Endothelial cell of umbilical vein (primary cell): Measurements from ENCODE around the gene TUB. TPM values are rescaled to one million over a fixed set of nuclear protein-coding genes. Genes with fewer than 3 reads are reported as not detected.

ENCODE experiments used
- BruUV-seq: library from RNA; stranded (reverse); fragments of 400-500 nt; replicated peaks from 2 replicates; lab custom pipeline; 2021; lab: Mats Ljungman, UMichigan
- CTCF ChIA-PET: fragments of 300-600, 350-600 bp; sonication (Branson Sonifier 250); formaldehyde crosslinking; loops from one replicate; lab custom pipeline; 2021; ENCODE audit warnings: antibody characterized with exemption, inconsistent platforms; lab: Charles Lee
- POLR2A ChIA-PET: fragments of 300-600, 350-600 bp; sonication (Branson Sonifier 250); formaldehyde crosslinking; loops from one replicate; lab custom pipeline; 2021; ENCODE audit warnings: antibody characterized with exemption, inconsistent platforms; lab: Charles Lee
- DNase-seq: peaks from one replicate; pipeline ENCODE4 v3.0.0-alpha.2; 2011; ENCODE audit warnings: low read depth, low spot score
- FAIRE-seq: peaks from 2 replicates; lab custom pipeline; 2011; peaks lifted over from hg19 to GRCh38; lab: Jason Lieb, UNC
- H2AFZ ChIP-seq: 2 replicates; pipeline ENCODE4 v1.6.0; 2012; ENCODE audit warnings: low read depth, low read length, control low read depth, inconsistent platforms
- H3K27ac ChIP-seq: 2 replicates; pipeline ENCODE4 v1.5.1; 2011; ENCODE audit warnings: low read depth, mild to moderate bottlenecking, control low read depth, low read length, moderate library complexity; ENCODE audit not compliant: insufficient read depth
- H3K27me3 ChIP-seq, 2 experiments: 2 replicates each; pipeline versions ENCODE4 v1.6.0 to v1.6.1; 2011; ENCODE audit warnings: low read length in 2 of 2, mixed read lengths in 1 of 2; ENCODE audit not compliant: control insufficient read depth in 2 of 2, insufficient read depth in 2 of 2
- H3K36me3 ChIP-seq, 2 experiments: 2 replicates in 1 of 2; 3 replicates in 1 of 2; pipeline ENCODE4 v1.5.1; 2011; ENCODE audit warnings: low read length in 2 of 2, mild to moderate bottlenecking in 1 of 2, moderate library complexity in 1 of 2; ENCODE audit not compliant: control insufficient read depth in 2 of 2, insufficient read depth in 2 of 2; ENCODE audit errors: extremely low read depth in 1 of 2
- H3K4me1 ChIP-seq: 3 replicates; pipeline ENCODE4 v1.5.1; 2011; ENCODE audit warnings: mild to moderate bottlenecking, low read length; ENCODE audit not compliant: control insufficient read depth, insufficient read depth; ENCODE audit errors: extremely low read depth
- H3K4me2 ChIP-seq: 2 replicates; pipeline ENCODE4 v1.6.1; 2011; ENCODE audit warnings: low read length, control low read depth, mixed read lengths; ENCODE audit not compliant: insufficient read depth
- H3K4me3 ChIP-seq, 3 experiments: fragments of 200-600 bp in 1 of 3; sonication (generic), shearing (Covaris generic) in 1 of 3; replicated peaks in 1 of 3; 2 replicates each; pipeline ENCODE4 v1.5.1; 2011 to 2016; ENCODE audit warnings: control low read depth in 3 of 3, low read length in 3 of 3, mild to moderate bottlenecking in 2 of 3, inconsistent platforms in 1 of 3, low read depth in 1 of 3, moderate library complexity in 1 of 3; ENCODE audit not compliant: insufficient read depth in 1 of 3
- H3K79me2 ChIP-seq: 2 replicates; pipeline ENCODE4 v1.6.0; 2012; ENCODE audit warnings: low read length, inconsistent platforms; ENCODE audit not compliant: control insufficient read depth, insufficient read depth
- H3K9ac ChIP-seq: replicated peaks from 2 replicates; pipeline ENCODE3; 2011; ENCODE audit warnings: low read length, control low read depth; ENCODE audit not compliant: insufficient read depth; ENCODE audit errors: extremely low read depth
- H3K9me1 ChIP-seq: replicated peaks from 3 replicates; pipeline ENCODE4 v1.6.0; 2011; ENCODE audit warnings: mild to moderate bottlenecking, low read length; ENCODE audit not compliant: control insufficient read depth, insufficient read depth; ENCODE audit errors: extremely low read depth
- H3K9me3 ChIP-seq: replicated peaks from 2 replicates; pipeline ENCODE4 v1.5.1; 2012; ENCODE audit warnings: low read length, inconsistent platforms; ENCODE audit not compliant: control insufficient read depth, insufficient read depth
- H4K20me1 ChIP-seq: replicated peaks from 2 replicates; pipeline ENCODE3; 2011; ENCODE audit warnings: mild to moderate bottlenecking, low read length; ENCODE audit not compliant: control insufficient read depth, insufficient read depth; ENCODE audit errors: extremely low read depth
- EZH2 ChIP-seq: IDR thresholded peaks from 2 replicates; pipeline ENCODE4 v1.6.1; 2012; ENCODE audit warnings: borderline replicate concordance, low read depth, mild to moderate bottlenecking, moderate library complexity, low read length, inconsistent platforms; ENCODE audit not compliant: severe bottlenecking
- FOS ChIP-seq: IDR thresholded peaks from 2 replicates; pipeline ENCODE4 v1.6.1; 2011; ENCODE audit warnings: mild to moderate bottlenecking, low read length, moderate library complexity, borderline replicate concordance; ENCODE audit not compliant: insufficient read depth
- GATA2 ChIP-seq: IDR thresholded peaks from 2 replicates; pipeline ENCODE4 v1.7.0; 2011; ENCODE audit warnings: low read depth, mild to moderate bottlenecking, moderate library complexity, mixed read lengths, low read length; ENCODE audit not compliant: insufficient read length, insufficient read depth
- JUN ChIP-seq: IDR thresholded peaks from 2 replicates; pipeline ENCODE4 v1.6.1; 2011; ENCODE audit warnings: borderline replicate concordance, low read depth; ENCODE audit not compliant: insufficient read length, insufficient read depth
- MYC ChIP-seq: IDR thresholded peaks from one replicate; pipeline ENCODE4 v1.6.1; 2011; ENCODE audit warnings: mild to moderate bottlenecking, low read depth, low read length
- POLR2A ChIP-seq: IDR thresholded peaks from 2 replicates; pipeline ENCODE4 v1.6.1; 2012; ENCODE audit warnings: low read depth, mild to moderate bottlenecking, control low read depth, low read length
- POLR2AphosphoS5 ChIP-seq: IDR thresholded peaks from 2 replicates; pipeline ENCODE4 v1.6.1; 2012; ENCODE audit warnings: low read depth, mild to moderate bottlenecking, control low read depth, low read length, moderate library complexity; ENCODE audit not compliant: insufficient read depth
- dilution Hi-C: fragments of 300-500 bp; cut with MboI; formaldehyde crosslinking; loops from one replicate; pipeline ENCODE4 v1.15.0; 2019; ENCODE audit warnings: low sequenced_read_pairs; ENCODE audit not compliant: extremely low pct_ligation_motif_present
- intact Hi-C: fragments of 100-400 bp; cut with micrococcal nuclease; formaldehyde crosslinking; loops from one replicate; pipeline ENCODE4 v1.10.0; 2022
- polyA plus RNA-seq, 4 experiments: library from polyadenylated mRNA; depleted of rRNA in 3 of 4; stranded (reverse) in 3 of 4; unstranded in 1 of 4; fragments of >200 nt; gene quantifications; 2 replicates each; pipeline versions ENCODE4 v1.2.1 to v1.2.3, GENCODE V29; 2011 to 2012; ENCODE audit warnings: missing spikeins in 1 of 4
- total RNA-seq: library from RNA; stranded (reverse); gene quantifications from 2 replicates; pipeline ENCODE4 v1.2.3, GENCODE V29; 2021
- TF ChIP-seq, protein P1 (sequence below), 2 donors: IDR thresholded peaks; 1 replicate in 1 of 2; 2 replicates in 1 of 2; pipeline ENCODE4 v1.5.1; 2011; ENCODE audit warnings: low read length in 2 of 2, mild to moderate bottlenecking in 2 of 2, moderate library complexity in 2 of 2, control low read depth in 1 of 2, inconsistent platforms in 1 of 2, low read depth in 1 of 2; ENCODE audit not compliant: insufficient read depth in 1 of 2; ENCODE audit errors: extremely low read depth in 1 of 2
- TF ChIP-seq, protein P2 (sequence below): IDR thresholded peaks from 2 replicates; pipeline ENCODE4 v1.6.1; 2011; ENCODE audit not compliant: insufficient read depth, insufficient read length

TUB gene
- total and polyA plus RNA-seq, 2 donors (not counting 3 experiments of a cell fraction or from before 2014, with no cell fraction given) = 2.3 to 3.9 TPM

GRCh38 chr11:8111636-8112035 lies 30.6 kb downstream of the TUB start:
- H3K4me2 ChIP-seq = no peak overlapping the region
- H3K9me3 ChIP-seq = no peaks in the 10 kb centered on the region
- CTCF ChIA-PET = interaction anchor here (2.4 kb wide), 1 partner anchor 12 kb away, joined by 7 read pairs; no protein-coding TSS in a partner anchor
- BruUV-seq = no TSS peak
- H3K79me2 ChIP-seq = no peaks in the 10 kb centered on the region
- peaks cover 0 to 2% of the 10 kb centered on the region in 2 experiments for H3K27me3 ChIP-seq
- dilution Hi-C loops (no loop called here), intact Hi-C loops (no loop called here)
- POLR2A ChIA-PET = no interaction called here
- H4K20me1 ChIP-seq = no peaks in the 10 kb centered on the region
- DNase-seq (no peak), FAIRE-seq (no peak)
- H3K4me1 ChIP-seq = no peaks in the 10 kb centered on the region
- no peak for TF ChIP-seq POLR2AphosphoS5
- no peak overlapping the region for H3K27ac ChIP-seq
- H3K9ac ChIP-seq = no peak overlapping the region
- no peak overlapping the region for H2AFZ ChIP-seq
- no peaks in the 10 kb centered on the region for H3K9me1 ChIP-seq
- no peaks in the 10 kb centered on the region for H3K36me3 ChIP-seq
- no peak overlapping the region for H3K4me3 ChIP-seq

- Histone ChIP-seq H3K4me1 (no peaks in the 10 kb centered on the region), H3K9ac (no peak overlapping the region), H3K36me3 (no peaks in the 10 kb centered on the region), H3K9me1 (no peaks in the 10 kb centered on the region), H3K27me3 (no peaks in the 10 kb centered on the region), H4K20me1 (no peaks in the 10 kb centered on the region), H3K79me2 (no peaks in the 10 kb centered on the region), H2AFZ (no peak overlapping the region), H3K27ac (no peak overlapping the region), H3K4me2 (no peak overlapping the region), H3K4me3 (no peak overlapping the region), H3K9me3 (no peaks in the 10 kb centered on the region)
- POLR2A ChIA-PET = no interaction called here
- FAIRE-seq (no peak), DNase-seq (no peak)
- intact Hi-C loops = no loop called here
- BruUV-seq = no TSS peak
- CTCF ChIA-PET = interaction anchor here (1.0 to 2.2 kb wide), 2 partner anchors 9 to 23 kb away, joined by 4 to 7 read pairs; no protein-coding TSS in a partner anchor
- no peak for TF ChIP-seq JUN
- no peak for TF ChIP-seq POLR2AphosphoS5
- TF ChIP-seq EZH2 = no peak
- no peak for TF ChIP-seq GATA2
- no peak for TF ChIP-seq POLR2A
- TF ChIP-seq, protein P1, sequence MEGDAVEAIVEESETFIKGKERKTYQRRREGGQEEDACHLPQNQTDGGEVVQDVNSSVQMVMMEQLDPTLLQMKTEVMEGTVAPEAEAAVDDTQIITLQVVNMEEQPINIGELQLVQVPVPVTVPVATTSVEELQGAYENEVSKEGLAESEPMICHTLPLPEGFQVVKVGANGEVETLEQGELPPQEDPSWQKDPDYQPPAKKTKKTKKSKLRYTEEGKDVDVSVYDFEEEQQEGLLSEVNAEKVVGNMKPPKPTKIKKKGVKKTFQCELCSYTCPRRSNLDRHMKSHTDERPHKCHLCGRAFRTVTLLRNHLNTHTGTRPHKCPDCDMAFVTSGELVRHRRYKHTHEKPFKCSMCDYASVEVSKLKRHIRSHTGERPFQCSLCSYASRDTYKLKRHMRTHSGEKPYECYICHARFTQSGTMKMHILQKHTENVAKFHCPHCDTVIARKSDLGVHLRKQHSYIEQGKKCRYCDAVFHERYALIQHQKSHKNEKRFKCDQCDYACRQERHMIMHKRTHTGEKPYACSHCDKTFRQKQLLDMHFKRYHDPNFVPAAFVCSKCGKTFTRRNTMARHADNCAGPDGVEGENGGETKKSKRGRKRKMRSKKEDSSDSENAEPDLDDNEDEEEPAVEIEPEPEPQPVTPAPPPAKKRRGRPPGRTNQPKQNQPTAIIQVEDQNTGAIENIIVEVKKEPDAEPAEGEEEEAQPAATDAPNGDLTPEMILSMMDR (IDR thresholded peaks at IDR 0.05; ENCODE audit: extremely low read depth in 1 of 2, insufficient read depth in 1 of 2, low read depth in 1 of 2, low read length in 2 of 2) = no peak
- TF ChIP-seq, protein P2, sequence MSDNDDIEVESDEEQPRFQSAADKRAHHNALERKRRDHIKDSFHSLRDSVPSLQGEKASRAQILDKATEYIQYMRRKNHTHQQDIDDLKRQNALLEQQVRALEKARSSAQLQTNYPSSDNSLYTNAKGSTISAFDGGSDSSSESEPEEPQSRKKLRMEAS = no peak
- no peak for TF ChIP-seq MYC
- no peak for TF ChIP-seq FOS
- dilution Hi-C loops = no loop called here
These were observed 41.3 kb downstream of the TUB start for GRCh38 chr11:8122173-8122764.
